Glutamatergic neuron (in vitro differentiated cells): ENCODE results near the gene CCN6. TPM values are rescaled to one million over a fixed set of nuclear protein-coding genes. Genes with fewer than 3 reads are reported as not detected.

Source experiments
- DNase-seq: peaks from one replicate; pipeline ENCODE4 v3.0.0; 2022
- H3K27ac Mint-ChIP-seq: one replicate; pipeline ENCODE4 v1.8.0; 2020; ENCODE audit warnings: mild to moderate bottlenecking, mixed read lengths, inconsistent platforms; ENCODE audit not compliant: unreplicated experiment
- H3K27me3 Mint-ChIP-seq: one replicate; pipeline ENCODE4 v1.8.0; 2020; ENCODE audit warnings: mild to moderate bottlenecking, moderate library complexity, mixed read lengths, inconsistent platforms; ENCODE audit not compliant: unreplicated experiment
- H3K36me3 Mint-ChIP-seq: one replicate; pipeline ENCODE4 v1.8.0; 2020; ENCODE audit warnings: mild to moderate bottlenecking, mixed read lengths, inconsistent platforms; ENCODE audit not compliant: unreplicated experiment
- H3K4me1 Mint-ChIP-seq: one replicate; pipeline ENCODE4 v1.8.0; 2020; ENCODE audit warnings: mild to moderate bottlenecking, low read depth, mixed read lengths, inconsistent platforms; ENCODE audit not compliant: unreplicated experiment
- H3K4me3 Mint-ChIP-seq: one replicate; pipeline ENCODE4 v1.8.0; 2020; ENCODE audit warnings: mild to moderate bottlenecking, mixed read lengths, inconsistent platforms; ENCODE audit not compliant: unreplicated experiment
- H3K9me3 Mint-ChIP-seq: one replicate; pipeline ENCODE4 v1.8.0; 2020; ENCODE audit warnings: mild to moderate bottlenecking, moderate library complexity, mixed read lengths, inconsistent platforms; ENCODE audit not compliant: unreplicated experiment
- CTCF ChIP-seq: fragments of 200-600 bp; sonication (generic); IDR thresholded peaks from one replicate; pipeline ENCODE4 v1.5.0; 2021; ENCODE audit not compliant: partially characterized antibody, unreplicated experiment
- total RNA-seq: library from RNA; stranded (reverse); fragmentation: NEBNext Ultra II Directional; extraction: Animal tissue kit (Norgen Biotek cat#: 25700); gene quantifications from one replicate; pipeline ENCODE4 v1.2.1, GENCODE V29; 2021; ENCODE audit not compliant: unreplicated experiment

CCN6 gene
- total RNA-seq, 1 donor from 2014 or later: not detected

DNA sequence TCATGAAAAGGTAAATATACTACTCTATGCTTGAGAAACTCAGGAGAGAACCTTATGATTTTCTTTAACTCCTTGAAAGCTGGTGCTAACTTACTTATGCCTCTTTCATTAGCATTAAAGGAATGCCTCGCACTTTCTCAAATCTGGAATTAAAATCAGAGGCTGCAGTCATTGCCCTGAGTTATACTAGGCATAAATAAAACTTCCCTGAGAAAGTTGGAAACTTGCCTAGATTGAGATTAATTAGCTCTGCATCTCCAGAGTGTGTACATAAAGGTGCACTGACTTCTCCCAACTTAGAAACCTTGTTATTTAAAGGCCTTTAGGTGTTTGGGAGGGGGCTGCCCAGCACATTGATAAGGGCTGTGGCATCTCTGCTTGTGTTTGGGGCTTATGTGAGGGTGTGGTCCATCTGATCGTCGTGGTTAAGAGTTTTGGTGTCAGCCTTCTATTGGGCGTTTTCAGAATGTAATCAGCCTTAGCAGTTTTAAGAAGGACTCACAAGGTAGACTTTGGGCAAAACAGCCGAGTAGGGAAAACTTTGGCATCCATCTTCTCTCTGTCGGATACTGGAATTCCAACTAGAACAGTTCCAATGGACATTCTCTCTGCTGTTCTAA, 32.1 kb upstream of the CCN6 start:
- peaks cover 14% of the 10 kb centered on the region for H3K36me3 Mint-ChIP-seq
- no peak overlapping the region for H3K4me3 Mint-ChIP-seq
- H3K4me1 Mint-ChIP-seq: no peaks in the 10 kb centered on the region
- peaks cover 2% of the 10 kb centered on the region for H3K9me3 Mint-ChIP-seq
- peaks cover 7% of the 10 kb centered on the region for H3K27me3 Mint-ChIP-seq
- no peak for TF ChIP-seq CTCF
- no peak overlapping the region for H3K27ac Mint-ChIP-seq
- DNase-seq: no peak

- H3K9me3 Mint-ChIP-seq: peaks cover 2% of the 10 kb centered on the region
- no peak overlapping the region for H3K4me3 Mint-ChIP-seq
- no peak for TF ChIP-seq CTCF
Measured at GRCh38 chr6:112022749-112023148, 31.2 kb upstream of the CCN6 start.

GRCh38 chr6:112024464-112024863, 29.4 kb upstream of the CCN6 start:
- no peak overlapping the region for H3K4me3 Mint-ChIP-seq
- H3K27ac Mint-ChIP-seq: no peak overlapping the region
- DNase-seq: no peak
- H3K27me3 Mint-ChIP-seq: peaks cover 5% of the 10 kb centered on the region
- peaks cover 2% of the 10 kb centered on the region for H3K9me3 Mint-ChIP-seq
- no peak for TF ChIP-seq CTCF
- peaks cover 14% of the 10 kb centered on the region for H3K36me3 Mint-ChIP-seq
- H3K4me1 Mint-ChIP-seq: peaks cover 3% of the 10 kb centered on the region

More at GRCh38 chr6:112022749-112023148, 31.2 kb upstream of the CCN6 start:
- DNase-seq: no peak
- H3K27ac Mint-ChIP-seq: no peak overlapping the region
- peaks cover 14% of the 10 kb centered on the region for H3K36me3 Mint-ChIP-seq
- no peaks in the 10 kb centered on the region for H3K4me1 Mint-ChIP-seq
- H3K27me3 Mint-ChIP-seq: peaks cover 7% of the 10 kb centered on the region

DNA sequence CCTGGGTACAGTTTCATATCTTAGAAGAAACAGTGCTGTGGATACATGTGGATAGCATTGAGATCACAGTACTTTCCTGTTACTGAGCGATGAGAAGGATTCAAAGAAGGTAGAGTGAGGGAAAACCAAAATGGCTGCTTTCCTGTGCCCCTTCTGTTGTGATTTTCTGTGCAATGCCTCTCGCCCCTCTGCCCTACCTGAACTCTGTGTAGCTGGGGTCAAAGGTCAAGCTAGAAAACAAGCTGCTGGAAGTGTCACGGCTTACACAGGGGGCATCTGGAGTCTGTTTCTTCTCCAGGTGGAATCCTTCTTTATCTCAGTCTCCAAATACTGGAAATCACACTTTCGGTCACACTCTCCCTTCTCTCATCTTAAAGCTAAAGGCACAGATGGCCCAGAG, 27.0 kb upstream of the CCN6 start:
- Mint-ChIP-seq H3K4me3 (no peak overlapping the region), H3K36me3 (peaks cover 14% of the 10 kb centered on the region), H3K27ac (no peak overlapping the region), H3K4me1 (peaks cover 6% of the 10 kb centered on the region), H3K9me3 (peaks cover 4% of the 10 kb centered on the region), H3K27me3 (peaks cover 7% of the 10 kb centered on the region)
- TF ChIP-seq CTCF: no peak
- DNase-seq: no peak

DNA sequence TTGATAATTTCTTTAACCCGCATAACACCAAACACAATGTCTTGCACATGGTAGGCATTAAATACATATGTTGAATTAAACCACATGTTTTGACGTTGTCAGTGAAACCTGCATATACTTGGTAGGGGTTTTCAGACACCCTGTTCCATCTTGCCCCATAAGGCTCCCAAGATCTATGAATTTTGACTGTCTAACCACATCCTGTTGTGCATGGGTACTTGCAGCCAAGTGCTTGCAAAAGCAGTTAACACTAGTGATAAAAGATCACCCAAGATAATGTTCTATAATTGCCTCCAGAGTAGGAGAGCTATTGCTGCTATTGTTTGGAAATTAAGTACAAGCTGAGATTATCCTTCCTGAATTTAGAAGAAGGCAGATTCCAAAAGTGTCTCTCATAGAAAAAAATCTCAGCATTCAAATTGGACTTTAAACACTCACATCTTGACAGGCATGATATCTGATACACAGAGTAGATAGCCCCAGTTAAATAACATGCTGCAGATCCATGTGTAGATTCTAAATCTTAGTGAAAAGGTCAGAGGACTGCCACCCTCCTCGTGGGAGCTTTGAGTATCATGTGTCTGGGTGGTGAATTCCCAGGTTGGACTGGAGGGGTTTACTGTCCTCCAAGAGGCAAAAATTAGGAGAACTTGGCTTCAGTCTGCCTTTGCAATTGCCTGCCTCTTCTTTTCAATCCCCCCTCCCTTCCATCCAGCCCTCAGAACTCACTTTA, 25.8 kb upstream of the CCN6 start:
- Mint-ChIP-seq H3K27me3 (peaks cover 5% of the 10 kb centered on the region), H3K36me3 (peaks cover 14% of the 10 kb centered on the region), H3K9me3 (peaks cover 6% of the 10 kb centered on the region), H3K27ac (no peak overlapping the region), H3K4me3 (no peak overlapping the region), H3K4me1 (peaks cover 13% of the 10 kb centered on the region)
- DNase-seq: no peak
- TF ChIP-seq CTCF: no peak
